ENCODE results near the gene MEIOC.
"Not testable (repeated sequence)": the region's sequence is repeated elsewhere in the genome, so short reads cannot be mapped to it uniquely, and the experiment has no call there.

MEIOC gene

GRCh38 chr17:44655983-44656710, at the start of gene MEIOC:
Gene MEIOC, plus strand, starts transcription at chr17:44656468. Its CDS starts 146 bp downstream, at chr17:44656614.
- no peaks in the 10 kb centered on the region for H3K9me3 Mint-ChIP-seq
- H3K27ac Mint-ChIP-seq, result no peak within 1 kb of the TSS
- DNase-seq, result peak; percentile 70
- peaks cover 7% of the 10 kb centered on the region for H3K4me1 Mint-ChIP-seq (ENCODE audit: low read depth)
- H3K27me3 Mint-ChIP-seq, result peaks cover 48% of the 10 kb centered on the region
- no peaks in the 10 kb centered on the region for H3K36me3 Mint-ChIP-seq (ENCODE audit: low read depth)
- peak within 1 kb of the TSS; percentile 59 for H3K4me3 Mint-ChIP-seq

DNA sequence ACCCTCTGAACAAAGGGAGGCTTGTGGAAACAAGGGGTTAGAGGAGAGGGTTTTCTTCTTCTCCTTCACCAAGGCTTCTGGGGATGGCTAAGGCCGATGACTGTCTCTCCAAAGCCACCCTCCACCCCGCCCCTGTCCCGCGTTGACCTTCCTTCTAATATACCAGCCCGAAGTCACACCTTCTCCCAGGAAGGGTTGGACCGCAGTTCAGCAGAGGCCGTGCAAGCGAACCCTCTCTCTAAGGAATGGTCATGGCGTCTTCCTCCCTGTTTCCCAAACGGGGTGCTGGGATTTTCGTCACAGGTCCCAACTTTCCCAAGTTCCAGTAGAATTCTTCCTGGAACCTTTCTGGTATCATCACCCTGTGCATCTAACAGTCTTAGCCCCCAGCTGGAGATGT, 49.6 kb upstream of the MEIOC start:
- no peaks in the 10 kb centered on the region for H3K36me3 Mint-ChIP-seq (ENCODE audit: low read depth)
- DNase-seq, result no peak
- H3K27ac Mint-ChIP-seq, result no peak overlapping the region

GRCh38 chr17:44607836-44608690, 48.2 kb upstream of the MEIOC start:
- Mint-ChIP-seq H3K4me3 (no peak overlapping the region), H3K36me3 (ENCODE audit: low read depth) (no peaks in the 10 kb centered on the region), H3K27me3 (peaks cover 22% of the 10 kb centered on the region), H3K9me3 (no peaks in the 10 kb centered on the region), H3K4me1 (ENCODE audit: low read depth) (no peaks in the 10 kb centered on the region), H3K27ac (no peak overlapping the region)
- DNase-seq, result no peak

More for the DNA sequence above, 49.6 kb upstream of the MEIOC start:
- Mint-ChIP-seq H3K9me3 (no peaks in the 10 kb centered on the region), H3K4me1 (ENCODE audit: low read depth) (no peaks in the 10 kb centered on the region), H3K27me3 (peaks cover 21% of the 10 kb centered on the region), H3K4me3 (no peak overlapping the region)

DNA sequence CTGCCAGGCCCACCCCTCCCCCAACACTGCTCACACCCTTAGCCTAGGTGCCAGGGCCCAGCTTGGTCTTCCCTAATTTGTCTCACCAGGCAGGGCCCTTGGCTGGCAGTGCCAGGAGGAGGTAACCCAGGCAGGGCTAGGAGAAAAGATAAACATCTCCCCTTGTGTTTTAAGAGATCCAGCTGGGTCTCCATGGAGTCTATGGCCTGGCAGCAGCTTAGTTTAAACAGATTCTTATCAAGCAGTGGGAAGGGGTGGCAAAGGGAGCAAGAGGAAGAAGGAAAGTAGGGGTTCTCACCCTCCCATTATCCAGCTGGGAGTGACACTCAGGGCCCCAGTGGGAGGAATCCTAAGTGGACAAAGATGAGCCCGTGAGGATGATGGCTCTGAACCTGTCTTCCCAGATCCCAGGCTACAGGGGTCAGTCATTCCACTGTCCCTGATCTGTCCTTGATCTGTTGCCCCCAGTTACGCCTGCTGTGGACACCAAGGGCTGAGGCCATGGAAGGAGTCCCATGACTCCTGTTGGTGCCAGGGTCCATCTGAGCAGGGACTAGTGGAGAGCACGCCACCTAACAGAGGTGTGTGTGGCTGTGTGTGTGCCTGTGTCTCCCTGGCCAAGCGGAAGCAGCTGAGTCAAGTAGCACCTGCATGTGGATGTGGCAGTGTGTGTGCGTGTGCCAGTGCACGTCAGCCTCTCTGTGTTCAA, 47.4 kb upstream of the MEIOC start:
- no peaks in the 10 kb centered on the region for H3K36me3 Mint-ChIP-seq (ENCODE audit: low read depth)
- H3K27ac Mint-ChIP-seq, result no peak overlapping the region
- DNase-seq, result no peak
- no peaks in the 10 kb centered on the region for H3K4me1 Mint-ChIP-seq (ENCODE audit: low read depth)
- H3K4me3 Mint-ChIP-seq, result no peak overlapping the region
- no peaks in the 10 kb centered on the region for H3K9me3 Mint-ChIP-seq
- H3K27me3 Mint-ChIP-seq, result peaks cover 24% of the 10 kb centered on the region

- no peak overlapping the region for H3K27ac Mint-ChIP-seq
- no peaks in the 10 kb centered on the region for H3K9me3 Mint-ChIP-seq
- H3K27me3 Mint-ChIP-seq, result peaks cover 30% of the 10 kb centered on the region
- H3K36me3 Mint-ChIP-seq (ENCODE audit: low read depth), result no peaks in the 10 kb centered on the region
- no peak for DNase-seq
- H3K4me1 Mint-ChIP-seq (ENCODE audit: low read depth), result no peaks in the 10 kb centered on the region
- no peak overlapping the region for H3K4me3 Mint-ChIP-seq
Observed at GRCh38 chr17:44610331-44610730, 45.9 kb upstream of the MEIOC start.

- no peak overlapping the region for H3K4me3 Mint-ChIP-seq
- peaks cover 33% of the 10 kb centered on the region for H3K27me3 Mint-ChIP-seq
- no peak for DNase-seq
Observed at GRCh38 chr17:44610871-44611270, 45.4 kb upstream of the MEIOC start.

DNA sequence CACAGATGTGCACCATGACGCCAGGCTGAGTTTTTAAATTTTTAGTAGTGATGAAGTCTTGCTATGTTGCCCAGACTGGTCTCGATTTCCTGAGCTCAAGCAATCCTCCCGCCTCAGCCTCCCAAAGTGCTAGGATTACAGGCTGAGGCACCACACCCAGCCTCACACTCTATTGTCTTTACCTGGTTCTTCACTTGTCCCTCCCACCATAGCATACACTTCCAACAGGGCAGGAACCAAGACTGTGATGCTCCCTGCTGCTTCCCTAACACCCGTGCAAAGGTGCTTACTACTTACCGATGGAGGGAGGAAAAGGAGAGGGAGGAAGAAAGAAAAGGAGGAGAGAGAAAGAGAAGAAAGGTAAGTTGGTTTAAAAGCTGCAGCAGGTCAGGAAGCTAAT, 41.4 kb upstream of the MEIOC start:
- Mint-ChIP-seq H3K4me1 (ENCODE audit: low read depth) (no peaks in the 10 kb centered on the region), H3K27ac (no peak overlapping the region), H3K4me3 (no peak overlapping the region), H3K27me3 (peaks cover 38% of the 10 kb centered on the region), H3K36me3 (ENCODE audit: low read depth) (no peaks in the 10 kb centered on the region), H3K9me3 (no peaks in the 10 kb centered on the region)
- no peak for DNase-seq

More at GRCh38 chr17:44610871-44611270, 45.4 kb upstream of the MEIOC start:
- Mint-ChIP-seq H3K9me3 (no peaks in the 10 kb centered on the region), H3K4me1 (ENCODE audit: low read depth) (no peaks in the 10 kb centered on the region), H3K27ac (no peak overlapping the region), H3K36me3 (ENCODE audit: low read depth) (no peaks in the 10 kb centered on the region)

DNA sequence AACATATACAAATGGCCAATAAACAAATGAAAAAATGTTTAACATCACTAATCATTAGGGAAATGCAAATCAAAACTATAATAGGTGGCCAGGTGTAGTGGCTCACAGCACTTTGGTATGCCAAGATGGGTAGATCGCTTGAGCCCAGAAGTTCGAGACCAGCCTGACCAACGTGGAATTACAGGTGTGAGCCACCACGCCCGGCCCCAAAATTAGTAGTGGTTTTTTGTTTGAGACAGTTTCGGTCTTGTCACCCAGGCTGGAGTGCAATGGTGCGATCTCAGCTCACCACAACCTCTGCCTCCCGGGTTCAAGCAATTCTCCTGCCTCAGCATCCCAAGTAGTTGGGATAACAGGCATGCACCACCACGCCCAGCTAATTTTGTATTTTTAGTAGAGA, 37.6 kb upstream of the MEIOC start:
- not testable (repeated sequence) for DNase-seq; H3K27ac Mint-ChIP-seq; H3K9me3 Mint-ChIP-seq; H3K36me3 Mint-ChIP-seq (ENCODE audit: low read depth); H3K4me1 Mint-ChIP-seq (ENCODE audit: low read depth); H3K4me3 Mint-ChIP-seq
- H3K27me3 Mint-ChIP-seq, result peaks cover 39% of the 10 kb centered on the region

DNA sequence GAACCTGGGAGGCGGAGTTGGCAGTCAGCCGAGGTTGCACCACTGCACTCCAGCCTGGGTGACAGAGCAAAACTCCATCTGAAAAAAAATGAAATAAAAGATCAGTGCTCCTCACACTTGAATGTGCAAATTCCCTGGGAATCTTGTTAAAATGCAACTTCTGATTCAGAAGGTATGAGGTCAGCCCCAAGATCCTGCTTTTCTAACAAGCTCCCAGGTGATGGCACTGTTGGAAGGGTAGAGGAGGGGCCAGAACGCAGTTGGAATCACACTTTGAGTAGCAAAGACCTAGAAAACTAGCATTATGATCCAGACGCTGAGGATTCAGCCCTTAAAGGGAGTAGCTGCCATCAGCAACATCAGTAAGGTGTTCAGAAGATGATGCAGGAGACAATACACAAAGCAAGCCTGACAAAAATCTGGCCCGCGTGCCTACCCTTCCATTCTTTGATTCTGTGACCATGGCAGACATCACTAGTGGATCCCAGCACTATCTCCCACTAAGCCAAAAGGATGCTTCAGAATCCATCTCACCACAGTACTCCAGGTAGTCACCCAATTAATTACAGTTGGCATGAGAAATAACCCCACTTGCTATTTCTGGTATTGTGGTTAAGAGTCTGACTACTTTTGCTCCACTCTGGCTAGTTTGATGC, 33.1 kb upstream of the MEIOC start:
- H3K27ac Mint-ChIP-seq, result no peak overlapping the region
- no peaks in the 10 kb centered on the region for H3K36me3 Mint-ChIP-seq (ENCODE audit: low read depth)
- H3K27me3 Mint-ChIP-seq, result peaks cover 33% of the 10 kb centered on the region
- DNase-seq, result no peak
- H3K4me3 Mint-ChIP-seq, result no peak overlapping the region
- no peaks in the 10 kb centered on the region for H3K4me1 Mint-ChIP-seq (ENCODE audit: low read depth)
- H3K9me3 Mint-ChIP-seq, result no peaks in the 10 kb centered on the region

DNA sequence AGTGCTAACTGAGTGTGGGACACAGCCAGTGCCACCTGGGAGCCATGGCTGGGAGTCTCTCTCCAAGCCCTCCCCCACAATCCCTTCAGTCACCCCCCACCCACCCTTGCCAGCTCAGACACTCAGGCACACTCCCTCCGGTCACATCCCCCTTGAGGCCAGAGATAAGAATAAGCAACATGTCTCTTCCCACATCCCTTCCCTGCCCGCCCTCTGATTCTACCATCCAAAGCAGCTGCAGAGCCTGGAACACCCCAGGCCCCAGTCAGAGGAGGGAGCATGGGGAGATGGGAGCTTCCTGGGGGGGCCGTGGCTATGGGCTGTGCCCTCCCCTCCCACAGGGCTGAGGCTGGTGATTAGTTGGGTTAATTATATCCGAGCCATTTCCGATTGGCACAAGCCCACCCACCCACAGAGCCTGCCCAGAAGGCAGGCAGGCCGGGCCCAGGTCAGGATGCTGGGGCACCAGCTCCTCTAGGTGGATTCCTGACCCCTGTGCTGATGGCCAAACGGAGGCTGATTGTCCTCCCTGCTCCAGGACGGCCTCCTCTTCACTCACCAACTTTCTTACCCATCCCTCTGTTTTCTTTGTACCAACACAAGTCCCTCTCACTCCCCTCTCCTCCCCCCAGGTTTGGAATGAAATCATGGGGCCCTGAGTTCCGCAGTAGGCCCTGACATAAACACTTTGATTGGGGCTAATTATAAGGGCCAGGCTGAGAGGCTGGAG, 28.6 kb upstream of the MEIOC start:
- H3K27ac Mint-ChIP-seq, result no peak overlapping the region
- no peaks in the 10 kb centered on the region for H3K4me1 Mint-ChIP-seq (ENCODE audit: low read depth)
- H3K27me3 Mint-ChIP-seq, result peaks cover 24% of the 10 kb centered on the region
- no peaks in the 10 kb centered on the region for H3K36me3 Mint-ChIP-seq (ENCODE audit: low read depth)
- no peak overlapping the region for H3K4me3 Mint-ChIP-seq
- DNase-seq, result no peak
- no peaks in the 10 kb centered on the region for H3K9me3 Mint-ChIP-seq

GRCh38 chr17:44628243-44629188, 27.8 kb upstream of the MEIOC start:
- H3K27me3 Mint-ChIP-seq, result peaks cover 24% of the 10 kb centered on the region
- no peak overlapping the region for H3K4me3 Mint-ChIP-seq
- no peak overlapping the region for H3K27ac Mint-ChIP-seq
- no peaks in the 10 kb centered on the region for H3K36me3 Mint-ChIP-seq (ENCODE audit: low read depth)
- no peaks in the 10 kb centered on the region for H3K9me3 Mint-ChIP-seq
- no peaks in the 10 kb centered on the region for H3K4me1 Mint-ChIP-seq (ENCODE audit: low read depth)
- DNase-seq, result no peak

DNA sequence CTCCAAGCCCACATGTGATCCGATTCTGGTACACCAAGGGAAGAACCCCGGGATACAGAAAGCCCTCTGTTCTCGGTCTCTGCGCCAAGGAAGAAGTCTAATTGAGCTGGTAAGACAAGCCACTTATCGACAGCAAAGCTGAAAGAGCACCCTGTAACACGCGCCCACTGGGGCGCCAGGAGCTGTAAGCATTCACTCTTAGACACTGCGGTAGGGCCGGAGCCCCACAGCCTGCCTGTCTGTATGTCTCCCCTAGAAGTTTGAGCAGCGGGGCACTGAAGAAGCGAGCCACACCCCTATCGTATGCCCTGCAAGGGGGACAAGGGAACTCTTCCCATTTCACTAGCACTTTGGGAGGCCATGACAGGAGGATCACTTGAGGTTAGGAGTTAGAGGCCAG, 27.0 kb upstream of the MEIOC start:
- no peak for DNase-seq
- Mint-ChIP-seq H3K36me3 (ENCODE audit: low read depth) (no peaks in the 10 kb centered on the region), H3K4me1 (ENCODE audit: low read depth) (no peaks in the 10 kb centered on the region), H3K27ac (no peak overlapping the region), H3K27me3 (peaks cover 24% of the 10 kb centered on the region), H3K9me3 (no peaks in the 10 kb centered on the region), H3K4me3 (no peak overlapping the region)

DNA sequence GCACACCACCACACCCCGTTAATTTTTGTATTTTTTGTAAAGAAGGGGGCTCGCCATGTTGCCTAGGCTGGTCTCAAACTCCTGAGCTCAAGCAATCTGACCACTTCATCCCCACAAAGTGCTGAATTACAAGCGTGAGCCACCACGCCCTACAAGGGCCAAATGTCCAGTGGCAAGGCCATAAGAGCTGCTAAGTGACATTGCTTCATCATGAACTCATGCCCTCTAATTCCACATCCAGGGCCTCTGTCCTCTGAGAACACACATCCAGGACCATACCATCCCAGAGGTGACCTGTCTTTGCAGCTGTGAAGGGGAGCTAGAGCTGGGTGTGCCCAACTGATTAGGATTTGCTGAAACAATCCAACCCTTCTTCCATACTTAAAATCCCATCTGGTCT, 25.6 kb upstream of the MEIOC start:
- DNase-seq, result no peak
- Mint-ChIP-seq H3K9me3 (no peaks in the 10 kb centered on the region), H3K27ac (no peak overlapping the region), H3K4me3 (no peak overlapping the region), H3K27me3 (peaks cover 24% of the 10 kb centered on the region), H3K36me3 (ENCODE audit: low read depth) (no peaks in the 10 kb centered on the region), H3K4me1 (ENCODE audit: low read depth) (no peaks in the 10 kb centered on the region)
